Stomach (tissue), 4 donors: Measurements from ENCODE around the gene ASPRV1.

Experiments used
- CTCF ChIP-seq, 7 experiments: fragments of 450-650 bp in 4 of 7; fragments of 200-600 bp in 3 of 7; sonication (generic) in 3 of 7; IDR thresholded peaks; one replicate each; pipeline ENCODE4 v1.5.1; 2016 to 2019; ENCODE audit warnings: antibody characterized with exemption in 7 of 7, control low read depth in 2 of 7, mild to moderate bottlenecking in 1 of 7
- POLR2A ChIP-seq, 4 donors: fragments of 450-650 bp; IDR thresholded peaks; one replicate each; pipeline ENCODE4 v1.6.1; 2016; ENCODE audit warnings: antibody characterized with exemption in 4 of 4, control low read depth in 2 of 4, mild to moderate bottlenecking in 1 of 4, moderate library complexity in 1 of 4
- POLR2AphosphoS5 ChIP-seq, 3 donors: sonication (generic); formaldehyde crosslinking; IDR thresholded peaks; one replicate each; pipeline ENCODE4 v1.6.1; 2016; ENCODE audit warnings: antibody characterized with exemption in 3 of 3

GRCh38 chr2:69995511-69995910 lies 34.1 kb upstream of the ASPRV1 start:
- TF ChIP-seq POLR2A (IDR thresholded peaks at IDR 0.05) (no peak), CTCF (IDR thresholded peaks at IDR 0.05) (no peak), POLR2AphosphoS5 (IDR thresholded peaks at IDR 0.05) (no peak)
